Measurements from ENCODE around the gene MIEN1. TPM values are rescaled to one million over a fixed set of nuclear protein-coding genes. Genes with fewer than 3 reads are reported as not detected.

MIEN1 gene
- total and polyA plus RNA-seq, 2 of the 13 experiments (the other 11 are each of a cell fraction or from before 2014, with no cell fraction given), result 40.6 to 56.6 TPM

GRCh38 chr17:39738983-39739884 is 8.9 kb upstream of the MIEN1 start (continued):
- TF ChIP-seq ZNF362 (CRISPR knock-in tag; IDR thresholded peaks at IDR 0.05; ENCODE audit: borderline replicate concordance) (0 out of 2 replicates have a peak, but pooled peaks have one; percentile 23), PRDM4 (CRISPR knock-in tag; IDR thresholded peaks at IDR 0.05; ENCODE audit: borderline replicate concordance) (0 out of 2 replicates have a peak, but pooled peaks have one; percentile 59), BHLHE40 (IDR thresholded peaks at IDR 0.05; ENCODE audit: low read length) (no peak), POLR2A (IDR thresholded peaks at IDR 0.05; ENCODE audit: insufficient read depth in 1 of 2, low read depth in 2 of 2, low read length in 2 of 2) (peak; percentile 72 to 79), BRF2 (CRISPR knock-in tag; IDR thresholded peaks at IDR 0.05) (peak; percentile 40; the same call in 1 of the 2 replicates), ZNF12 (CRISPR knock-in tag; IDR thresholded peaks at IDR 0.05) (peak; percentile 45; the same call in 1 of the 2 replicates), ZBTB7B (CRISPR knock-in tag; IDR thresholded peaks at IDR 0.05) (no peak), ZNF274 (CRISPR knock-in tag; IDR thresholded peaks at IDR 0.05) (peak; percentile 76; the same call in 1 of the 2 replicates), HNRNPUL1 (IDR thresholded peaks at IDR 0.05; ENCODE audit: low read depth, low read length) (no peak; the same call in 1 of the 2 replicates), MYNN (CRISPR knock-in tag; IDR thresholded peaks at IDR 0.05; ENCODE audit: low read depth) (0 out of 2 replicates have a peak, but pooled peaks have one; percentile 78), ZNF280B (CRISPR knock-in tag; IDR thresholded peaks at IDR 0.05; ENCODE audit: borderline replicate concordance) (peak; percentile 92; the same call in 1 of the 2 replicates), ZNF552 (CRISPR knock-in tag; IDR thresholded peaks at IDR 0.05; ENCODE audit: borderline replicate concordance) (peak; percentile 84; the same call in 1 of the 2 replicates), ZNF451 (CRISPR knock-in tag; IDR thresholded peaks at IDR 0.05) (no peak; the same call in none of the 2 replicates), JARID2 (CRISPR knock-in tag; IDR thresholded peaks at IDR 0.05; ENCODE audit: insufficient replicate concordance) (peak; percentile 91), MYC (CRISPR knock-in tag; IDR thresholded peaks at IDR 0.05; ENCODE audit: borderline replicate concordance) (peak; percentile 88), ZNF768 (CRISPR knock-in tag; IDR thresholded peaks at IDR 0.05) (peak; percentile 57; the same call in 1 of the 2 replicates), ZNF33B (CRISPR knock-in tag; IDR thresholded peaks at IDR 0.05) (0 out of 2 replicates have a peak, but pooled peaks have one; percentile 73), CBX5 (CRISPR knock-in tag; IDR thresholded peaks at IDR 0.05; ENCODE audit: borderline replicate concordance) (peak; percentile 82), CBX2 (IDR thresholded peaks at IDR 0.05; ENCODE audit: low read depth, low read length) (no peak), CBX2 (CRISPR knock-in tag; IDR thresholded peaks at IDR 0.05; ENCODE audit: low read depth) (no peak), SATB2 (CRISPR knock-in tag; IDR thresholded peaks at IDR 0.05) (no peak), TCF12 (IDR thresholded peaks at IDR 0.05) (no peak), TCF12 (CRISPR knock-in tag; IDR thresholded peaks at IDR 0.05) (0 out of 2 replicates have a peak, but pooled peaks have one; percentile 63)

All from HepG2 (cell line).